ENCODE measurements around the gene VWC2L. TPM values are rescaled to one million over a fixed set of nuclear protein-coding genes. Genes with fewer than 3 reads are reported as not detected.

The VWC2L gene
- total and polyA plus RNA-seq, 2 donors (not counting 1 experiment from before 2014, with no cell fraction given), result not detected

DNA sequence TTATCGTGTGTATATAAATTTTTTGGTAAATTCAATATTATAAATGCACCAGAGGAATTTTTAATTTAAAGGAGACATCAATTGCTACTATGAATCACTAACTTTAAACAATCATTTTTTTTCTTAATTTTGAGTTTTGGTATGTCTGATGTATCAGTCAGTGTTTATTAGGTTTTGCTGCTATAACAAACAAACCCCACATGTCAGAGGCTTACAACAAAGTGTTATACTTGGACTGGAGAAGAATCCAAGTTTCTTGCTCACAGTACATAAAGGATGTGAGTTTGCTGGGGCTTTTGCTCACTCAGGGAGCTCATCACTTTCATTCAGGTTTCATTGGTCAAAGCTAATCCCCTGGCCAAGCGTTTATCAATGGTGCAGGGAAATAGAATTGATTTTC is 81.8 kb downstream of the VWC2L start:
- TF ChIP-seq EZH2 (IDR thresholded peaks at IDR 0.05; ENCODE audit: borderline replicate concordance, insufficient read depth, low read depth, low read length, poor library complexity, severe bottlenecking), result no peak
- TF ChIP-seq, protein P1, sequence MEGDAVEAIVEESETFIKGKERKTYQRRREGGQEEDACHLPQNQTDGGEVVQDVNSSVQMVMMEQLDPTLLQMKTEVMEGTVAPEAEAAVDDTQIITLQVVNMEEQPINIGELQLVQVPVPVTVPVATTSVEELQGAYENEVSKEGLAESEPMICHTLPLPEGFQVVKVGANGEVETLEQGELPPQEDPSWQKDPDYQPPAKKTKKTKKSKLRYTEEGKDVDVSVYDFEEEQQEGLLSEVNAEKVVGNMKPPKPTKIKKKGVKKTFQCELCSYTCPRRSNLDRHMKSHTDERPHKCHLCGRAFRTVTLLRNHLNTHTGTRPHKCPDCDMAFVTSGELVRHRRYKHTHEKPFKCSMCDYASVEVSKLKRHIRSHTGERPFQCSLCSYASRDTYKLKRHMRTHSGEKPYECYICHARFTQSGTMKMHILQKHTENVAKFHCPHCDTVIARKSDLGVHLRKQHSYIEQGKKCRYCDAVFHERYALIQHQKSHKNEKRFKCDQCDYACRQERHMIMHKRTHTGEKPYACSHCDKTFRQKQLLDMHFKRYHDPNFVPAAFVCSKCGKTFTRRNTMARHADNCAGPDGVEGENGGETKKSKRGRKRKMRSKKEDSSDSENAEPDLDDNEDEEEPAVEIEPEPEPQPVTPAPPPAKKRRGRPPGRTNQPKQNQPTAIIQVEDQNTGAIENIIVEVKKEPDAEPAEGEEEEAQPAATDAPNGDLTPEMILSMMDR (IDR thresholded peaks at IDR 0.05), result no peak
- intact Hi-C loops (cut with micrococcal nuclease), result no loop called here
- DNase-seq, result no peak
- no peaks in the 10 kb centered on the region for H3K4me1 Mint-ChIP-seq
- WGBS (ENCODE audit: insufficient coverage), result no CpG with 5 or more reads among the region's 2 CpGs
- no peak overlapping the region for H3K4me3 Mint-ChIP-seq
- no peaks in the 10 kb centered on the region for H3K79me2 ChIP-seq (ENCODE audit: control insufficient read depth, insufficient read depth, low read length)
- no peak overlapping the region for H3K4me2 ChIP-seq (replicated peaks; ENCODE audit: low read depth, low read length, poor library complexity, severe bottlenecking)
- POLR2A ChIA-PET, result no interaction called here
- H3K9me3 ChIP-seq (ENCODE audit: control extremely low read depth in 1 of 3, control insufficient read depth in 2 of 3, insufficient read depth in 1 of 3, low read length in 2 of 3), result no peaks in the 10 kb centered on the region
- no peak overlapping the region for H2AFZ ChIP-seq (ENCODE audit: insufficient read depth, low read depth, low read length, poor library complexity, severe bottlenecking)
- H3K4me1 ChIP-seq (ENCODE audit: control insufficient read depth in 2 of 2, insufficient read depth in 2 of 2, low read length in 2 of 2), result no peaks in the 10 kb centered on the region
- H3K27ac Mint-ChIP-seq, result no peak overlapping the region
- no peak overlapping the region for H3K9ac ChIP-seq (ENCODE audit: low read length)
- H3K4me3 ChIP-seq (ENCODE audit: control extremely low read depth in 1 of 5, extremely low read depth in 1 of 5, insufficient read depth in 1 of 5, low read depth in 2 of 5, low read length in 4 of 5), result no peak overlapping the region
- H3K36me3 ChIP-seq (replicated peaks in 1 of 2; ENCODE audit: control extremely low read depth in 1 of 2, control insufficient read depth in 1 of 2, extremely low read depth in 1 of 2, insufficient read depth in 2 of 2, low read length in 1 of 2), result no peaks in the 10 kb centered on the region
- H3K9me3 Mint-ChIP-seq (ENCODE audit: insufficient read depth), result no peaks in the 10 kb centered on the region
- H4K20me1 ChIP-seq (ENCODE audit: control insufficient read depth, insufficient read depth, low read length, poor library complexity, severe bottlenecking), result no peaks in the 10 kb centered on the region
- ATAC-seq (ENCODE audit: low read depth), result no peak
- no peaks in the 10 kb centered on the region for H3K27me3 ChIP-seq (replicated peaks in 1 of 4; ENCODE audit: control extremely low read depth in 1 of 4, control insufficient read depth in 3 of 4, insufficient read depth in 4 of 4, low read length in 3 of 4)
- no peak overlapping the region for H3K27ac ChIP-seq (ENCODE audit: low read length in 2 of 2)
- CTCF ChIA-PET, result no interaction called here
- peaks cover 4% of the 10 kb centered on the region for H3K27me3 Mint-ChIP-seq

DNA sequence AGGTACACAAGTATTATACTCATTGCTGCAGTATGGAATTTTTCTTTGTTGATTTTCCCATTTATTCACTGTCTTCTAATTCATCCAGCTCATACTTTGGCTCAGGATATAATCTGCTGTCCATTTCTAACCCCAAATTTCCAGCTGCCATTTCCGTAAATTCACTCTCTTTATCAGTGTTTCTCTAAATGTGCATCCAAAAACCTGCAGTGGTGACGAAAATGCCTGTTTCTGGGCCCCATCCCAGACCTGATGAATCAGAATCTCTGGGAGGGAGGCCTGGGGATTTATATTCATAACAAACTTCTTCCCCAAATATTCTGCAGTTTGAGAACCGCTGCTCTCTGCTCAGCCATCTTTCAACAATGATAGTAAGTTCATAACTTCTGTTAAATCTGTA is 86.6 kb downstream of the VWC2L start:
- H3K4me3 Mint-ChIP-seq, result no peak overlapping the region
- 67% methylated on average over 1 of the region's 3 CpGs for WGBS (ENCODE audit: insufficient coverage)
- Histone ChIP-seq H3K36me3 (replicated peaks in 1 of 2; ENCODE audit: control extremely low read depth in 1 of 2, control insufficient read depth in 1 of 2, extremely low read depth in 1 of 2, insufficient read depth in 2 of 2, low read length in 1 of 2) (no peaks in the 10 kb centered on the region), H3K79me2 (ENCODE audit: control insufficient read depth, insufficient read depth, low read length) (no peaks in the 10 kb centered on the region), H3K4me3 (ENCODE audit: control extremely low read depth in 1 of 5, extremely low read depth in 1 of 5, insufficient read depth in 1 of 5, low read depth in 2 of 5, low read length in 4 of 5) (no peak overlapping the region), H3K27ac (ENCODE audit: low read length in 2 of 2) (no peak overlapping the region), H3K9me3 (ENCODE audit: control extremely low read depth in 1 of 3, control insufficient read depth in 2 of 3, insufficient read depth in 1 of 3, low read length in 2 of 3) (no peaks in the 10 kb centered on the region), H3K9ac (ENCODE audit: low read length) (no peak overlapping the region), H4K20me1 (ENCODE audit: control insufficient read depth, insufficient read depth, low read length, poor library complexity, severe bottlenecking) (no peaks in the 10 kb centered on the region), H3K4me1 (ENCODE audit: control insufficient read depth in 2 of 2, insufficient read depth in 2 of 2, low read length in 2 of 2) (no peaks in the 10 kb centered on the region), H2AFZ (ENCODE audit: insufficient read depth, low read depth, low read length, poor library complexity, severe bottlenecking) (no peak overlapping the region), H3K4me2 (replicated peaks; ENCODE audit: low read depth, low read length, poor library complexity, severe bottlenecking) (no peak overlapping the region), H3K27me3 (replicated peaks in 1 of 4; ENCODE audit: control extremely low read depth in 1 of 4, control insufficient read depth in 3 of 4, insufficient read depth in 4 of 4, low read length in 3 of 4) (no peaks in the 10 kb centered on the region)
- TF ChIP-seq, protein P1 (IDR thresholded peaks at IDR 0.05), result no peak
- TF ChIP-seq EZH2 (IDR thresholded peaks at IDR 0.05; ENCODE audit: borderline replicate concordance, insufficient read depth, low read depth, low read length, poor library complexity, severe bottlenecking), result no peak
- no peak for ATAC-seq (ENCODE audit: low read depth)
- POLR2A ChIA-PET, result no interaction called here
- DNase-seq, result no peak
- H3K4me1 Mint-ChIP-seq, result no peaks in the 10 kb centered on the region
- no peak overlapping the region for H3K27ac Mint-ChIP-seq
- H3K27me3 Mint-ChIP-seq, result no peaks in the 10 kb centered on the region
- CTCF ChIA-PET, result no interaction called here
- intact Hi-C loops (cut with micrococcal nuclease), result no loop called here
- H3K9me3 Mint-ChIP-seq (ENCODE audit: insufficient read depth), result no peaks in the 10 kb centered on the region

Data from B cell (primary cell).